ENCODE measurements around the gene OAF.

DNA sequence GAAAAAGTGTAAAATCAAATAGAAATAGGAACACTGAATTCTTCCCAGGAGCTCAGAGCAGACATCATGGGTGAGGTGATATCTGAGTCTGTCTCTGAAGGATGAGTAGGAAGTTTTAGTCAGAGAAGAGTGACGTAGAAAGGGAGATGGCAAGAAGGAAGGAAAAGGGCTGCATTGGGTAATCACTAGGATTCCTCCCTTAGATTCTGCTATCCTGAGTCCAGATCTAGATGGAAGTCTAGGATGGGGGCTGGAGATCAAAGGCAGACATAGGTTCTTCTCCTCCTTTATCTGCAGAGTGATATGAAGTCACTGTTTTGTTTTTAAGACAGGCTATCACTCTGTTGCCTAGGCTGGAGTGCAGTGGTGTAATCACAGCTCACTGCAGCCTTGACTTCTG is 59.6 kb downstream of the OAF start:
- TF ChIP-seq CTCF (IDR thresholded peaks at IDR 0.05 in 8 of 11, conservative IDR thresholded peaks at IDR 0.05 in 3 of 11), result no peak
- no peak for TF ChIP-seq POLR2A (IDR thresholded peaks at IDR 0.05)

Measured in spleen (tissue), 7 donors.